Loucy (cell line): ENCODE measurements around the gene SPTSSB.

Experiments used
- CTCF ChIP-seq: fragments of 200-600 bp; sonication (generic); conservative IDR thresholded peaks from 2 replicates; pipeline ENCODE4 v1.5.1; 2014; ENCODE audit warnings: mild to moderate bottlenecking, antibody characterized with exemption, low read length
- EZH2phosphoT487 ChIP-seq: fragments of 200-600 bp; IDR thresholded peaks from 2 replicates; pipeline ENCODE4 v1.6.1; 2018; ENCODE audit warnings: antibody characterized with exemption, mild to moderate bottlenecking, moderate library complexity, borderline replicate concordance

- TF ChIP-seq CTCF, result no peak
- TF ChIP-seq EZH2phosphoT487, result no peak
Measured at GRCh38 chr3:161358488-161358887, 12.8 kb downstream of the SPTSSB start.
